ENCODE results near the gene RAB2B.
A peak's percentile ranks its signal among the peaks of the same experiment; 100 is the strongest.

The RAB2B gene

DNA sequence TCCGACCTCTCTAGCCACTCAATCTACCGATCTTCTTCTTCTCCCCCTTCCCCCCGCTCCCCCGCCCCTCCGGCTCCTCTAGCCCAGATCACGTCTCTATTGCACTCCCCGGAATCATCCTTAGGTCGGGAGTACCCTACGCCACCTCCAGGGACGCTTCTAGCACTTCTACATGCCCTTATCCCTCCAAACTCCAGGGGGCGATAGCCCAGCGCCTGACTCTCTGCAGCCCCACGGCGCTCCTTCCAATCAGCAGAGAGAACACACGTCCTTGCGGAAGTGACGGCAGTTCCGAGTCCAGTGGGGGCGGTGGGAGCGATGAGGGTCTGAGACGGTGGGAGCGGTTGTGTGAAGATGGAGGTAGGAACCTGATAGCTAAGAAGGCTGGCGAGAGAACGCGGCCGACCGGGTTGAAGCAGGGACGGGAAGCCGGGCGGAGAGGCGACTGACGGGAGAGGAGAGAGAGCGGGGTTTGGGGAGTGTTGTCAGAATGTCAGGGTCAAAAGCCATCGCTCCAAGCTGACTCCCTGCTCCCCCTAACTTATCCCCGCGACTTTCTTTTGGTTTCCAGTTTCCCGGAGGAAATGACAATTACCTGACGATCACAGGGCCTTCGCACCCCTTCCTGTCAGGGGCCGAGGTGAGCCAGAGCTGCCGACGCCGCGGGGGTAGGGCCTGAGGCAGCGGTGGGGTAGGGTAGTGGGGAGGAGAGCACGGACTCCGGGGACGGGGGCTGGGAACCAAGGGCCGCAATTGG, at the start of gene RAB2B, which contains the start of gene TOX4:
Gene RAB2B, minus strand, starts transcription at position 35 of the 757 bp plus-strand sequence. CDS start 87 bp downstream, outside the sequence.
Gene TOX4, plus strand, starts transcription at position 271 of the 757 bp plus-strand sequence. Its CDS starts 84 bp downstream, at position 355.
- DNase-seq = peak; percentile 99

DNA sequence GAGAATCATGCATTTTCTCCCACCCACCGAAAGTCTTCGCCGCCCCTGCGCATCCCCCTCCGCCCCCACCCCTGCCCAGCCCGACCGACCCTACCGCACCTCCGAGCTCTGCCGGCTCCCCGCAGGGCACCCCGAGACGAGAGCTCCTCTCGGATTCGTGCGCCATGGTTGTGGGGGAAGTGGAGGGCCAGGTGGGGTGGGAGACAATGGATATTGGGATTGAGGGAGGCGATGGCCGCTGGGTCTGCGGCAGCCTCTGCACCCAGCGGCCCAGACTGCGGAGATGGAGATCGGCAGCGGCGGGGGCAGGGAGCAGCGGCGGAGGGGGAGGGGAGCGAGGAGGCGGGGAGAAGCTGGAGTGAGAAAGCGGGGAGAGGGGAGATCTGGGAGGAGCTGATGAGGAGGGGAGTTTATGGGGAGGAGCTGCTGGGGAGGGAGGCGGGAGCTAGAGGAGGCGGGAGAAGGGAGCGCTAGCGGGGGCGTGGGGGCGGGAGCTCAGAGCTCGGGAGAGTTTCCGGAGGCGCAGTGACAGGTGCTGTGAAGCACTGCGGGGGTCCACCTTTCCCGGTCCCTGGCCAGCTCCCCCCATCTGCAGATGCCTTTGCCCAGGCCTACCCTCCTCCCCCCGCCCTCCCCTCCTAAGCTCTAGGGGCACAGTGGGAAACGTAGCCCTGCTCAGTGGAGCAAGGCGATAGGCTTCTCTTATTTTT, 49.4 kb upstream of the RAB2B start, which contains the start of gene SALL2:
Gene SALL2, minus strand, starts transcription at position 385 of the 710 bp plus-strand sequence. Its CDS starts 219 bp downstream, at position 166.
- peak; percentile 74 for DNase-seq

- DNase-seq = no peak
These were observed 48.8 kb upstream of the RAB2B start for GRCh38 chr14:21525571-21525961.

DNA sequence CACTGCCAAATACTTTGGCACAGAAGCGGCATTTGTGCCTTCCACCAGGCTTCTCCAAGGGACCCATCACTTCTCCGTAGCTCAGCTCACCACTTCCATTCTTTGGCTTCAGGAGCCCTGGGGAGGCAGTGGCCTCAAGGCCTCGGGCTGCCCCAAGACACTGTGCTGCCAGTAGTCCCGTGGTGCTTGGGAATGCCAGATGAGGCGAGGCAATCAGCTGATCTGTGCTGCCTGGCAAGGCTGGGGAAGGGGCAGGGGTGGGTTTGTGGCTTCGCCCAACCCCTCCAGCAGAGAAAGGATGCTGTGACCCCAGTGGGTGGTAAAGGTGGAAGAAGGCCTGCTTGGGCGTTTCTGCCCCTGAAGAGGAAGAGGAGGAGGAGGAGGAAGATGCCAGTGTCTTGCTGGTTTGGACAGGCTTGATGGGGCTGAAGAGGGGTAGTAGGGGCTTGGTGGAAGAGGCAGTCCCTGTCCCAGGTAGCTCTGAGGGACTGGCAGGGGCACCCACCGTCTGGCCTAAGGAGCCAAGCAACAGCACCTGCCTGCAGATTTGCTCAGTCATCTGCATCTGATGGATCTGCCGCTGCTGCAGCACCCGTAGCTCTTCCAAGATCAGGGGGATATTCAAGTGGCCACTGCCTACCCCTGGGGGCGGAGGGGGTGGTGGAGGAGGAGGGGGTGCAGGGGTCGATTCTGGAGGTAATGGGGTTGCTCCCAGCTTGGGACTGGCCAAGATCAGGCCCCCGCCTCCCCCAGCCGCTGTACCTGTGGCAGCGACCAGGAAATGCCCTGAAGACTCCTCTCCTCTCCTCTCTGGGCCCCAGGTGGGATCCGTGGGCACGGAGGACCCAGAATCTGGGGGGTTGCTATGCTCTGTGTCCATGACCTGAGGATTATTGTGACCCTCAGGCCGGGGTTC, 48.1 kb upstream of the RAB2B start:
- no peak for DNase-seq

GRCh38 chr14:21523203-21523602, 46.4 kb upstream of the RAB2B start:
- DNase-seq = no peak

DNA sequence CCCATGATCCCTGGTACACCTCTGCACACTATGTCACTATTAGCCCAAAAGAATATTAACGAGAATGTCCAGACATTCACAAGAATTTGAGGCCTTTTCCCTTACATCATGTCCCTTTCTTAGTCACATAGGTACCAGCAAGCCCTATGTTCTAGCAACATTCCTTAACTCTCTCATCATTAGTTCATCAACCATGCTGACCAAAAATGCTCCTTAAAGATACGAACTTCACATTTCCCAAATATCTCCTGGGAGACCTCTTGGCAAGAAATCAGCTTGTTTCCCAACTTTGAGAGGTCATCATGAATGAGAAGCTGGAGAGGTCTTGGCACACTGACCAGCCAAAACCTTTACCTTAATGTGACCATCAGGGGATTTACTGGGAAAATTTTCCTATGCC, 44.7 kb upstream of the RAB2B start:
- no peak for DNase-seq

DNA sequence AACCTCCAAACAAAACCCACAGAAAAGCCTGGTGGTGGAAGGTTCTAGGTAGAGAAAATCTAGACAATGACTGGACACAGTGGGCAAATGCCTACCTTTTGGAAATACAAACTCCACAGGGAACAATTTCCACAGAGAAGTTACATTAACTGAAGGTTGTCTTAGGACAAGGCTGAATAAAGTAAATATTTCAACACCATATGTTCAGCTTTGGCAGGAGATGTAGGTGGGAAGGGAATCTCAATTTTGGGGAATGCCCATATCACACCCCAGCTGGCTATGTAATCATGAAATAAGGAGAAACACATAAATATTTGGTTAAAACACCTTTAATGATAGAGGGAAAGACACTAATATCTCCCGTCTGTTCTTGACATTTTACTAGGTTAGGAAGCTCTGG, 44.0 kb upstream of the RAB2B start:
- DNase-seq = no peak

GRCh38 chr14:21518725-21519124, 42.0 kb upstream of the RAB2B start:
- no peak for DNase-seq

DNA sequence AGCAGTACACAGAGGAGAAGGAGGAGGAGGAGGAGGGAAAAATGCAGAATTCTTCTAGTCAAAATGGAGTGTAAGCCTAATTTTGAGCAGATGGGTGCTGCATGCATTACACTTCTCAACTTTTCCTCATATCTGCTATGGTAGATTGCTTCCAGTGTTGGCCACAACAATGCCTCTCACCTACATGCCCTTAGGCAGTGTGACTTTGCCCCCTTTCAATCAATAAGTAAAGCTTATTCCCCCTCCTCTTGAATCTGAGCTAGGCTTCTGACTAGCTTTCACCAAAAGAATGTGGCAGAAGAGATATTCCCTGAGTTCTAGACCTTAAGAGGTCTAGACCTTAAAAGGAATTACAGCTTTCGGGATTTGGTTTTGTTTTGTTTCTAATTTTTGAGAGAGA, 37.6 kb upstream of the RAB2B start:
- DNase-seq = no peak

DNA sequence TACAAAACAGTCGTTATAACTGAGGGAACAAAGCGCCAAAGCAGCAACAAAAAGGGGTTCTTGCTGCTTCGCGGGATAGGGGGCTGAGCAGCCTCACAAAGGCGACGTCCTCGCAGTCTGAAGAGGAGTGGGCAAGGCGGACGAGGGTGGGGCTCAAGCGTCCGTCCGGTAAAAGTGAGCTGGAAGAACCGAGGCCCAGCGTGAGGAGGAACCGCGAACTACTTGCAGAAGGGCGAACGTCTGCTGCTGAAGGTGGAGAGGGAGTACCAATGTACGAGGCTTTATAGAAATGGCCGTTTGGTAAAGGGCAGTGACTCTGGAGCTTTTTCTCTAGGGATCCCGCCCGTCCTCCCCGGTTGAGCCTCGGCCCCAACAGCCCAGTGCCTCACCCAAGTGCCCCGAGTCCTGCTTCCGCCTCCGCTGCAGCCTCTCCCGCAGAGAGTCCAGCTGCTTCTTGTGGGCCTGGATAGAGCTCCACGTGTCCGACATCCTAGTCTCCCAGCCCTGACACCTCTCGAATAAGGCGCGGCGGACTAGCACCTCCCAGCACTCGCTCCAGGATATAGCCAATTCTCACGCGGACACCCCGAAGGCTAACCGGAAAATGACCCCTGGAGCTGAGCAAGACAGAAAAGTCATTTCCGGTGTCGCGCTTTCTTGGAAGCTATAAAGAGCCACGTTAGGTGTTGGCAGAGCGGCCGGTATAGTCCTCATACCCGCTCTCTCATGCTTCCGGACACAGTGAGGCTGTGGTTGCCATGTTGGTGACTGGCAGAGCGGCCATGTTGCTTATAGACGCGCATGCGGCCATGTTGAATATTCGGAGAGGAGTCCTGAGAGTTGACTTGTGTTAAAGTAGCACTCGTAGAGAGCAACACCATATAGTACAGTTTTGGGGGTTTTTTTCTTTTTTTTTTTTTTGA, 34.2 kb upstream of the RAB2B start, which contains the start of gene METTL3:
Gene METTL3, minus strand, starts transcription at position 606 of the 923 bp plus-strand sequence. Its CDS starts 117 bp downstream, at position 489.
- peak; percentile 97 for DNase-seq

DNA sequence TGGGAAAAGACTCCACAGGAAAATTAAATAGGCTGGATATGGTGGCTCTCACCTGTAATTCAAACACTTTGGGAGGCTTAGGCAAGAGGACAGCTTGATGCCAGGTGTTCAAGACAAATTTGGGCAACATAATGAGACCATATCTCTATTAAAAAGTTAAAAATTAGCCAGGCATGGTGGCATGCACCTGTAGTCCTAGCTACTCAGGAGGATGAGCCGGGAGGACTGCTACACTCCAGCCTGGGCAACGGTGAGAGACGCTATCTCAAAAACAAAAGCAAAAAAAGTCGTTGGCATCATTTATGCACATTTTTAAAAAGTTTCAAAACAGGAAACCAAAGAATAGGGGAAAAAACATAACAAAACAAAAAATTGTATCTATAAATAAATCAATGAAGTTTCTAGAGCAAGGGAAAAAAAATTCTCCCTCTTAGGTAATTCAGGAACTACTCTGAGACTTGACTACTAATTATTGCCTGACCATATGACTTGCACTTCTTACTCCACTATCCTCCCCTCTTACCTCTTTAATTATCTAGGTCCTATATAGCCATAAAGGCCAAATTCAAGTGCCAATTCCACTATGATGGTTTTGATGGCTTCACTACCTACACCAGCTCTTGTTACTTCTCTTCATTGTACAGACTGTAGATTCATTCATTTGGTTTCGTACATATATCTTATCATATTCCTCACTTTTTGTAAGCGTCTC, 32.8 kb upstream of the RAB2B start:
- peak; percentile 39 for DNase-seq

- DNase-seq = no peak
These were observed 29.8 kb upstream of the RAB2B start for GRCh38 chr14:21506557-21506956.

DNA sequence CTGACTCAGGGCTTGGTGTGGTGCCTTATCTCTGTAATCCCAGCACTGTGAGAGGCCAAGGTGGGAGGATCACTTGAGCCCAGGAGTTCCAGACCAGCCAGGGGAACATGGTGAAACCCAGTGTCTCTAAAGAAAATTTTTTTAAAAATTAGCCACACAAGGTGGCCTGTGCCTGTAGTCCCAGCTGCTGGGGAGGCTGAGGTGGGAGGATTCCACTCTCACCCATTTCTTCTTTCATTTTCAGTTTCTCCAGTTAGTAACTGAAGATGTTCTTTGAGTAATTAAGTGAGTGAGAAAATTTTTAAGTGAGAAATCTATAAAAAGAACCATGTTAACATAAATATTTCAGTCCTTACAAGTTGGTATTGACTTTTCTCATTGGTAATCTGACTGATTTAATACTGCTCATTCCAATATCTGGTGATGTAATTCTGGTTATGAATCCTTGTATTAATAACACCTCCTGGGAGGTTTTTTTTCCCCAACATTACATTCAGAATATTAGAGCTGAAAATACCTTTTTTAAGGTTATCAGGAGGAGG, 28.3 kb upstream of the RAB2B start:
- peak; percentile 44 for DNase-seq

GRCh38 chr14:21503376-21503775, 26.6 kb upstream of the RAB2B start:
- no peak for DNase-seq

DNA sequence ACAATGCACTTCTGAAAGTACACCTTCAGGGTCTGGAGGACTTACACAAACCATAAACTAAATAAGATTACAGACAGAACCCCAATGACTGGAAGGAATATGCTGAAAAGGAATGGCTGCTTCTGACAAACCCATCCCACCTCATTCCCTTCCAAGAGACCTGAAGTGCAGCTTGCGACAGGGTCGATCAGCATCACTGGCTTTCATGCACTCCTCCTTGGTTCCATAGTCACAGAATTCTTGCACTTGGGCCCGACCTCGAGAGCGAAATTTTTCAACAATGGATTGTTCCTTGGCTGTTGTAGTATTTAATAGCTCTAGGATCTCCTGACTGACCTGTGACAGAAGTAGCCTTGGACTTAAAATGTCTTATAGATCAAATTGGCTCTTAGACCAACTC, 24.8 kb upstream of the RAB2B start:
- DNase-seq = no peak

DNA sequence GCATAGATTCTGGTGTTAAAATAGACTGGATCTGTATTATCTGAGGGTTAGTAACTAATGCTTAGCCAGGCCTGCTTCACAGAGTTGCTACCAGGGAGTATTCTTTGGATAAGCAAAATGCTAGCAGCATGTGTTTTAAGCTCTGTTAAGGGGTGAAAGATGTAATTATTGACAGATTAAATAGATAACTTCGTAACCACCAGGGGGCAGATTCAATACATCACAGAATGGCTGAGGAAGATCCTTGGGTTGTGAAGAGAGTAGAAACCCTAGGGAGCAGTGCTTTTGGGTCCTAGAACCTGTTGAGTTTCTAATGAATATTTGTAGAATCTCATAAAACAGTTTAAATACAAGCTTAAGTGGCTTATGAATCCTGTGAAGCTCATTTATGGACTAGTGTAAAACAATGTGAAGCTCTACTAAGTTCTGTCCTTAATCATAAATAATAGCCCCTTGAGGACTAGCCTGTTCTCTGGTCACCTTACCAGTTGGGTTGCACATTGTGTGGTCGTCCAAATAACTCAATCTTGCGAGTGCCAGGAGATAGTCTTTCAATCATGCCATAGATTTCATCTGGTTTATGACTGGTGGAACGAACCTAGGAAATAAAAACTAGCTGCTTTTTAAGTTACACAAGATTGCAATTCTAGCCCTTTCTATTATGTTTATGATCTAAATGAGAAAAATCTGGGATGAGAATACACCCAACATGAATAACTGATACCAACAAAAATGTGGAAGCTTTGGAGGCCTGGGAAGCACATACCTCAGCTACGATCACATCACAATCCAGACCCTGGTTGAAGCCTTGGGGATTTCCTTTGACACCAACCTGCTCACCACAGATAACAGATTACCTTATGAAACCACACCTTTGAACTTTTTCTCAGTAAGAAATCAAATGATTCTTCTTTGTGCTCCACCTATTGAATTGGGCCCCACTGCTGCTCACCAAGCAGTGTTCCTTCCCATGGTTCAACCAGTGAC, 22.1 kb upstream of the RAB2B start:
- peak; percentile 75 for DNase-seq

- DNase-seq = no peak
These were observed 19.7 kb upstream of the RAB2B start for GRCh38 chr14:21496453-21496852.

DNA sequence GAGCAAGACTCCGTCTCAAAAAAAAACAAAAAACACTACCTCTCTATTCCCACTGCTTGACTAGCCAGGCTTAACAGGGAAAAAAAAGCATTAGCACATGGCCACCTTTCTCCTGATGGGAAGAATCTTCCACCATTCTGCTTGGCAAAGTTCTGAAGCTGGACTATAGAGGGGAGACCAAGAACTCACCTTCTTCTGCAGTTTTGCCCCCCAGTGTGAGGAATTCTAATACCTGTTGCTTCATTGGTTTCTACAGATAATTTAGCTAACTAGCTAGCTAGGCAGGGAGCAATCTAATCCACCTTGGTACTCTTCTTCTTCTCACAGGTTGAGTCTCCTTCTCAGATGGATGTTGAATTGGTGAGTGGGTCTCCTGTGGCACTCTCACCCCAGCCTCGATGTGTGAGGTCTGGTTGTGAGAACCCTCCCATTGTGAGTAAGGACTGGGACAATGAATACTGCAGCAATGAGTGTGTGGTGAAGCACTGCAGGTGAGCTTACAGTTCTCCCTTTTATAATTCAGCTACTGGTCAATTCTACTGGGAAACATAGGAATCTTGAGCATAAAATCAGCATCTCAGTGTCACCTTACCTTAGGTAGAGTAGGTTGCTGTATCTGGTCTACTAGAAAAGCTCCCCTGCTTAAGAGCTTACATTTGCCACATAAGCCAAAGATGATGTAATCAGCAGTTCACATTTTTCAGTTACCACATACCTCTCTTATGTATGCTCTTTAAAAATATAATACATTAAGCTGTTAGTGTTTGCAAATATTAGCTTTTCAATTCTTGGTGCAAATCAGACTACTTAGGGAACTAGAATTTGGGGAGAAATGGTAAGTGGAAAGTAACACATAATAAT, 18.4 kb upstream of the RAB2B start:
- DNase-seq = no peak

All from CD4-positive, alpha-beta T cell treated with Interleukin-17A for 1 hour (primary cell).